ENCODE data around the gene TUBB2A. TPM values are rescaled to one million over a fixed set of nuclear protein-coding genes. Genes with fewer than 3 reads are reported as not detected.
A peak's percentile ranks its signal among the peaks of the same experiment; 100 is the strongest.

TUBB2A gene
- total and polyA plus RNA-seq, 2 of the 13 experiments (the other 11 are each of a cell fraction or from before 2014, with no cell fraction given), result 35.3 to 106 TPM

DNA sequence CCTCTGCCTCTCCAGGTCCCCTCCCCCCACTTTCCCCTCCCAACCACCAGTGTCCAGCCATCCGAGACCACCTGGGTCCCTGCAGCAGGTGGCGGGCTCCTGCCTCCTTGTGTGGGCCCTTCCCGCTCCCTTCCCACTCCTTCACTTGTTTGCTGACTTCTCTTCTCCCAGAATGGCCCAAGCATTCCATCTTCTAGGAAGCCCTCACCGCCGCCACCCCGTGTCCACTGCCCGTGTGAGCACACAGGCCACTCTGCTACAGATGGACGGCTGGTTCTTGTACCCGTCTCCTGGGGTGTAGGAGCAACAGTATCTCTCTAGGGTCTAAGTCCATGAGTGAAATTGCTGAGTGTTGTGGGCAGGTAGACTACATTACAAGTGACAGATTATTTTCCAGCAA lies 23.8 kb downstream of the TUBB2A start (continued):
- TF ChIP-seq, protein P1, sequence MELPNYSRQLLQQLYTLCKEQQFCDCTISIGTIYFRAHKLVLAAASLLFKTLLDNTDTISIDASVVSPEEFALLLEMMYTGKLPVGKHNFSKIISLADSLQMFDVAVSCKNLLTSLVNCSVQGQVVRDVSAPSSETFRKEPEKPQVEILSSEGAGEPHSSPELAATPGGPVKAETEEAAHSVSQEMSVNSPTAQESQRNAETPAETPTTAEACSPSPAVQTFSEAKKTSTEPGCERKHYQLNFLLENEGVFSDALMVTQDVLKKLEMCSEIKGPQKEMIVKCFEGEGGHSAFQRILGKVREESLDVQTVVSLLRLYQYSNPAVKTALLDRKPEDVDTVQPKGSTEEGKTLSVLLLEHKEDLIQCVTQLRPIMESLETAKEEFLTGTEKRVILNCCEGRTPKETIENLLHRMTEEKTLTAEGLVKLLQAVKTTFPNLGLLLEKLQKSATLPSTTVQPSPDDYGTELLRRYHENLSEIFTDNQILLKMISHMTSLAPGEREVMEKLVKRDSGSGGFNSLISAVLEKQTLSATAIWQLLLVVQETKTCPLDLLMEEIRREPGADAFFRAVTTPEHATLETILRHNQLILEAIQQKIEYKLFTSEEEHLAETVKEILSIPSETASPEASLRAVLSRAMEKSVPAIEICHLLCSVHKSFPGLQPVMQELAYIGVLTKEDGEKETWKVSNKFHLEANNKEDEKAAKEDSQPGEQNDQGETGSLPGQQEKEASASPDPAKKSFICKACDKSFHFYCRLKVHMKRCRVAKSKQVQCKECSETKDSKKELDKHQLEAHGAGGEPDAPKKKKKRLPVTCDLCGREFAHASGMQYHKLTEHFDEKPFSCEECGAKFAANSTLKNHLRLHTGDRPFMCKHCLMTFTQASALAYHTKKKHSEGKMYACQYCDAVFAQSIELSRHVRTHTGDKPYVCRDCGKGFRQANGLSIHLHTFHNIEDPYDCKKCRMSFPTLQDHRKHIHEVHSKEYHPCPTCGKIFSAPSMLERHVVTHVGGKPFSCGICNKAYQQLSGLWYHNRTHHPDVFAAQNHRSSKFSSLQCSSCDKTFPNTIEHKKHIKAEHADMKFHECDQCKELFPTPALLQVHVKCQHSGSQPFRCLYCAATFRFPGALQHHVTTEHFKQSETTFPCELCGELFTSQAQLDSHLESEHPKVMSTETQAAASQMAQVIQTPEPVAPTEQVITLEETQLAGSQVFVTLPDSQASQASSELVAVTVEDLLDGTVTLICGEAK (IDR thresholded peaks at IDR 0.05), result no peak
- TF ChIP-seq, protein P1 (CRISPR knock-in tag; IDR thresholded peaks at IDR 0.05), result no peak
- TF ChIP-seq, protein P2, sequence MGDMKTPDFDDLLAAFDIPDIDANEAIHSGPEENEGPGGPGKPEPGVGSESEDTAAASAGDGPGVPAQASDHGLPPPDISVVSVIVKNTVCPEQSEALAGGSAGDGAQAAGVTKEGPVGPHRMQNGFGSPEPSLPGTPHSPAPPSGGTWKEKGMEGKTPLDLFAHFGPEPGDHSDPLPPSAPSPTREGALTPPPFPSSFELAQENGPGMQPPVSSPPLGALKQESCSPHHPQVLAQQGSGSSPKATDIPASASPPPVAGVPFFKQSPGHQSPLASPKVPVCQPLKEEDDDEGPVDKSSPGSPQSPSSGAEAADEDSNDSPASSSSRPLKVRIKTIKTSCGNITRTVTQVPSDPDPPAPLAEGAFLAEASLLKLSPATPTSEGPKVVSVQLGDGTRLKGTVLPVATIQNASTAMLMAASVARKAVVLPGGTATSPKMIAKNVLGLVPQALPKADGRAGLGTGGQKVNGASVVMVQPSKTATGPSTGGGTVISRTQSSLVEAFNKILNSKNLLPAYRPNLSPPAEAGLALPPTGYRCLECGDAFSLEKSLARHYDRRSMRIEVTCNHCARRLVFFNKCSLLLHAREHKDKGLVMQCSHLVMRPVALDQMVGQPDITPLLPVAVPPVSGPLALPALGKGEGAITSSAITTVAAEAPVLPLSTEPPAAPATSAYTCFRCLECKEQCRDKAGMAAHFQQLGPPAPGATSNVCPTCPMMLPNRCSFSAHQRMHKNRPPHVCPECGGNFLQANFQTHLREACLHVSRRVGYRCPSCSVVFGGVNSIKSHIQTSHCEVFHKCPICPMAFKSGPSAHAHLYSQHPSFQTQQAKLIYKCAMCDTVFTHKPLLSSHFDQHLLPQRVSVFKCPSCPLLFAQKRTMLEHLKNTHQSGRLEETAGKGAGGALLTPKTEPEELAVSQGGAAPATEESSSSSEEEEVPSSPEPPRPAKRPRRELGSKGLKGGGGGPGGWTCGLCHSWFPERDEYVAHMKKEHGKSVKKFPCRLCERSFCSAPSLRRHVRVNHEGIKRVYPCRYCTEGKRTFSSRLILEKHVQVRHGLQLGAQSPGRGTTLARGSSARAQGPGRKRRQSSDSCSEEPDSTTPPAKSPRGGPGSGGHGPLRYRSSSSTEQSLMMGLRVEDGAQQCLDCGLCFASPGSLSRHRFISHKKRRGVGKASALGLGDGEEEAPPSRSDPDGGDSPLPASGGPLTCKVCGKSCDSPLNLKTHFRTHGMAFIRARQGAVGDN (CRISPR knock-in tag; IDR thresholded peaks at IDR 0.05), result peak; percentile 53
- TF ChIP-seq, protein P3, sequence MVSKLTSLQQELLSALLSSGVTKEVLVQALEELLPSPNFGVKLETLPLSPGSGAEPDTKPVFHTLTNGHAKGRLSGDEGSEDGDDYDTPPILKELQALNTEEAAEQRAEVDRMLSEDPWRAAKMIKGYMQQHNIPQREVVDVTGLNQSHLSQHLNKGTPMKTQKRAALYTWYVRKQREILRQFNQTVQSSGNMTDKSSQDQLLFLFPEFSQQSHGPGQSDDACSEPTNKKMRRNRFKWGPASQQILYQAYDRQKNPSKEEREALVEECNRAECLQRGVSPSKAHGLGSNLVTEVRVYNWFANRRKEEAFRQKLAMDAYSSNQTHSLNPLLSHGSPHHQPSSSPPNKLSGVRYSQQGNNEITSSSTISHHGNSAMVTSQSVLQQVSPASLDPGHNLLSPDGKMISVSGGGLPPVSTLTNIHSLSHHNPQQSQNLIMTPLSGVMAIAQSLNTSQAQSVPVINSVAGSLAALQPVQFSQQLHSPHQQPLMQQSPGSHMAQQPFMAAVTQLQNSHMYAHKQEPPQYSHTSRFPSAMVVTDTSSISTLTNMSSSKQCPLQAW (CRISPR knock-in tag; IDR thresholded peaks at IDR 0.05), result no peak
- TF ChIP-seq PRMT3 (CRISPR knock-in tag; IDR thresholded peaks at IDR 0.05; ENCODE audit: borderline replicate concordance, low read depth) (no peak), RBM39 (IDR thresholded peaks at IDR 0.05; ENCODE audit: low read depth, low read length, poor library complexity, severe bottlenecking) (no peak), ZNF343 (CRISPR knock-in tag; IDR thresholded peaks at IDR 0.05) (no peak), MEIS1 (CRISPR knock-in tag; IDR thresholded peaks at IDR 0.05; ENCODE audit: borderline replicate concordance) (no peak)
- TF ChIP-seq, protein P4, sequence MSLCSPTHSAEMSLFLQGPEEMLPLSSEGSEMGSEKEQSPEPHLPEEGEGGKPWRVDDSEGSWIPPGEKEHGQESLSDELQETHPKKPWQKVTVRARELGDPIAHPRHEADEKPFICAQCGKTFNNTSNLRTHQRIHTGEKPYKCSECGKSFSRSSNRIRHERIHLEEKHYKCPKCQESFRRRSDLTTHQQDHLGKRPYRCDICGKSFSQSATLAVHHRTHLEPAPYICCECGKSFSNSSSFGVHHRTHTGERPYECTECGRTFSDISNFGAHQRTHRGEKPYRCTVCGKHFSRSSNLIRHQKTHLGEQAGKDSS (CRISPR knock-in tag; IDR thresholded peaks at IDR 0.05; ENCODE audit: borderline replicate concordance, low read depth), result no peak

Measured in HepG2 (cell line).